Measurements from ENCODE around the gene ADGRG3. TPM values are rescaled to one million over a fixed set of nuclear protein-coding genes. Genes with fewer than 3 reads are reported as not detected.

ADGRG3 gene
- total RNA-seq, 4 donors from 2014 or later = 2.0 to 9.6 (median 3.7) TPM

GRCh38 chr16:57643147-57643874, 24.8 kb upstream of the ADGRG3 start:
- intact Hi-C loops (cut with DNase I) = no loop called here
- DNase-seq (ENCODE audit: extremely low spot score) = no peak
- TF ChIP-seq CTCF (IDR thresholded peaks at IDR 0.05) (no peak), POLR2A (IDR thresholded peaks at IDR 0.05; ENCODE audit: low read depth) (no peak), POLR2AphosphoS5 (IDR thresholded peaks at IDR 0.05) (no peak), EP300 (IDR thresholded peaks at IDR 0.05) (no peak)
- whole genome bisulfite sequencing = 41% methylated on average over 5 of the region's 7 CpGs
- H3K9me3 ChIP-seq = no peaks in the 10 kb centered on the region
- H3K27ac ChIP-seq (replicated peaks in 1 of 4) = peak overlapping the region in 2 of 4 donors; percentile 19 to 55
- H3K36me3 ChIP-seq = peaks cover 0 to 12% (median 0%) of the 10 kb centered on the region in 4 donors
- peaks cover 25 to 62% (median 49%) of the 10 kb centered on the region in 4 donors for H3K4me1 ChIP-seq
- H3K27me3 ChIP-seq = peaks cover 0 to 37% (median 0%) of the 10 kb centered on the region in 4 donors
- no peak overlapping the region for H3K4me3 ChIP-seq

DNA sequence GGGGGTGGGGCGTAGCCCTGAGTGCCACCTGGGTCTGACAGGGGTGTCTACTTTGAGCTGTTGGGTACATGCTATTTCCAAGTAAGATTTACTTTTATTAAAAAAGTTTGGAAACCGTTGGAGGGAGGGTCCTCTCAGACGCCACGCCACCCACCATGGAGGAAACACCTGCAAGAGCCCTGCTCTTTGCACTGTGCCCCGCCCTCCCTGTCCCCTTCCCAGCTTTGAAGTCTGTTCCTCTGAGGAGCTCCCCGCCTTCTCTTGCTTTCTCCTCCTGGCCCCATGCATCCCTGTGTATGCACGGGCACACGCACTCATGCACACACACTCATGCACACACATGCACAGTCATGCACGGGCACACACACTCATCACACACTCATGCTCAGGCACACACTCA, 24.2 kb upstream of the ADGRG3 start:
- WGBS = 69% methylated on average over 9 of the region's 9 CpGs
- intact Hi-C loops (cut with DNase I) = no loop called here
- peaks cover 0 to 41% (median 0%) of the 10 kb centered on the region in 4 donors for H3K27me3 ChIP-seq
- TF ChIP-seq CTCF (IDR thresholded peaks at IDR 0.05) = no peak
- no peak for TF ChIP-seq EP300 (IDR thresholded peaks at IDR 0.05)
- TF ChIP-seq POLR2A (IDR thresholded peaks at IDR 0.05; ENCODE audit: low read depth) = no peak
- no peak for TF ChIP-seq POLR2AphosphoS5 (IDR thresholded peaks at IDR 0.05)
- H3K27ac ChIP-seq (replicated peaks in 1 of 4) = peak overlapping the region in 2 of 4 donors; percentile 19 to 55
- no peak for DNase-seq (ENCODE audit: extremely low spot score)
- no peaks in the 10 kb centered on the region for H3K9me3 ChIP-seq
- H3K4me3 ChIP-seq = no peak overlapping the region
- H3K36me3 ChIP-seq = peaks cover 0 to 12% (median 0%) of the 10 kb centered on the region in 4 donors
- peaks cover 28 to 62% (median 46%) of the 10 kb centered on the region in 4 donors for H3K4me1 ChIP-seq

DNA sequence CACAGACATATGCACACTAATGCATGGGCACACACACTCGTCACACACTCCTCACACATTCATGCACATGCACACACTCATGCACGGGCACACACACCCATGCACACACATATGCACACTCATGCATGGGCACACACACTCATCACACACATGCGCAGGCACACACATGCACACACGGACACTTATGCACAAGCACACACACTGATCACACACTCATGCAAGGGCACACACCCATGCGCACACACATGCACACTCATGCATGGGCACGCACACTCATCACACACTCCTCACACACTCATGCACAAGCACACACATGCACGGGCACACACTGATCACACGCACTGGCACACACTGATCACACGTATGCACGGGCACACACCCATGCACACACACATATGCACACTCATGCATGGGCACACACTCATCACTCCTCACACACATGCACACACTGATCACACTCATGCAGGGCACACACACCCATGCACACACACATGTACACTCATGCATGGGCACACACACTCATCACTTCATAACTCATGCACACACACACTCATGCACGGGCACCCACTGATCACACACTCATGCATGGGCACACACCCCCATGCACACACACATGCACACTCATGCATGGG, 23.6 kb upstream of the ADGRG3 start:
- intact Hi-C loops (cut with DNase I) = loop anchor here (5.0 kb wide), 2 partner anchors 52 to 67 kb away; no protein-coding TSS in a partner anchor
- peaks cover 0 to 12% (median 0%) of the 10 kb centered on the region in 4 donors for H3K36me3 ChIP-seq
- peaks cover 24 to 60% (median 41%) of the 10 kb centered on the region in 4 donors for H3K4me1 ChIP-seq
- H3K9me3 ChIP-seq = no peaks in the 10 kb centered on the region
- no peak overlapping the region for H3K27ac ChIP-seq (replicated peaks in 1 of 4)
- no peak for TF ChIP-seq POLR2A (IDR thresholded peaks at IDR 0.05; ENCODE audit: low read depth)
- no peak for TF ChIP-seq CTCF (IDR thresholded peaks at IDR 0.05)
- no peak for TF ChIP-seq POLR2AphosphoS5 (IDR thresholded peaks at IDR 0.05)
- no peak for TF ChIP-seq EP300 (IDR thresholded peaks at IDR 0.05)
- DNase-seq (ENCODE audit: extremely low spot score) = no peak
- WGBS = 86% methylated on average over 11 of the region's 11 CpGs
- peaks cover 0 to 41% (median 0%) of the 10 kb centered on the region in 4 donors for H3K27me3 ChIP-seq
- no peak overlapping the region for H3K4me3 ChIP-seq

DNA sequence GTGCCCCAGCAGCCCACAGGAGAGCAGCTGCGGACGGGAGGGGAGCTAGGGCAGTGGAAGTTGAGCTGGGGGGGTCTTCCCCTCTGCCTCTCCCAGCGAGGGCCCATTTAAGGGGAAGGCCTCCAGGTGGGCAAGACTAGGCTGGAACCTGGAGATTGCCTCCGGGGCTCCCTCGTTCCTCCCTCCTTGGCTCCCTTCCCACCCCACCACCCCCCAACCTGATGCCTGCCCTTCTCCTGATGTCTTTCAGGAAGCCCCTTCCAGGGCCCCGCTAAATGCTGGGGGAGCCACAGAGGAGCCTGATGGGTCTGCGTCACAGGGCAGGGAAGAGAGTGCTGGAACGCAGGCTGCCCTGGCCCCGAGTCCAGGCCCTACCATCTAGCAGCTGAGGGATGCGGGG, 22.9 kb upstream of the ADGRG3 start:
- peaks cover 24 to 54% (median 38%) of the 10 kb centered on the region in 4 donors for H3K4me1 ChIP-seq
- intact Hi-C loops (cut with DNase I) = loop anchor here (5.0 kb wide), 2 partner anchors 53 to 68 kb away; no protein-coding TSS in a partner anchor
- H3K27me3 ChIP-seq = peaks cover 0 to 47% (median 0%) of the 10 kb centered on the region in 4 donors
- H3K4me3 ChIP-seq = no peak overlapping the region
- H3K27ac ChIP-seq (replicated peaks in 1 of 4) = peak overlapping the region; percentile 10 to 68 (median 44)
- 38% methylated on average over 2 of the region's 10 CpGs for WGBS
- H3K36me3 ChIP-seq = peaks cover 0 to 15% (median 0%) of the 10 kb centered on the region in 4 donors
- H3K9me3 ChIP-seq = no peaks in the 10 kb centered on the region
- TF ChIP-seq CTCF (IDR thresholded peaks at IDR 0.05) (no peak), EP300 (IDR thresholded peaks at IDR 0.05) (no peak), POLR2A (IDR thresholded peaks at IDR 0.05; ENCODE audit: low read depth) (no peak), POLR2AphosphoS5 (IDR thresholded peaks at IDR 0.05) (no peak)
- no peak for DNase-seq (ENCODE audit: extremely low spot score)
